CD14-positive monocyte (primary cell): ENCODE data around the gene KAZN. TPM values are rescaled to one million over a fixed set of nuclear protein-coding genes. Genes with fewer than 3 reads are reported as not detected.

Experiments
- DNase-seq, 3 donors: peaks; one replicate each; pipeline ENCODE4 v3.0.0-alpha.2; 2011 to 2022
- H2AFZ ChIP-seq: 2 replicates; pipeline ENCODE4 v1.6.0; 2012; ENCODE audit warnings: mild to moderate bottlenecking, low read depth, low read length, inconsistent platforms; ENCODE audit not compliant: insufficient read depth, poor library complexity, severe bottlenecking
- H3K27ac ChIP-seq, 2 donors: 1 replicate in 1 of 2; 2 replicates in 1 of 2; pipeline ENCODE4 v1.5.1; 2012 to 2013; ENCODE audit warnings: low read length in 2 of 2, control low read depth in 1 of 2, inconsistent platforms in 1 of 2, low read depth in 1 of 2, mild to moderate bottlenecking in 1 of 2
- H3K27me3 ChIP-seq, 2 donors: one replicate each; pipeline versions ENCODE4 v1.6.0 to v1.6.1; 2011 to 2013; ENCODE audit warnings: low read length in 2 of 2; ENCODE audit not compliant: control insufficient read depth in 2 of 2, insufficient read depth in 2 of 2
- H3K36me3 ChIP-seq, 2 donors: replicated peaks in 1 of 2; 1 replicate in 1 of 2; 2 replicates in 1 of 2; pipeline versions ENCODE4 v1.5.1 to v1.6.1; 2012 to 2013; ENCODE audit warnings: low read length in 2 of 2, control low read depth in 1 of 2, inconsistent platforms in 1 of 2, mild to moderate bottlenecking in 1 of 2; ENCODE audit not compliant: insufficient read depth in 2 of 2, control insufficient read depth in 1 of 2
- H3K4me1 ChIP-seq, 2 donors: 1 replicate in 1 of 2; 2 replicates in 1 of 2; pipeline versions ENCODE4 v1.5.1 to v1.6.1; 2012 to 2013; ENCODE audit warnings: low read length in 2 of 2, control low read depth in 1 of 2, inconsistent platforms in 1 of 2, mild to moderate bottlenecking in 1 of 2, moderate library complexity in 1 of 2; ENCODE audit not compliant: insufficient read depth in 2 of 2, control insufficient read depth in 1 of 2
- H3K4me2 ChIP-seq: replicated peaks from 2 replicates; pipeline ENCODE3; 2012; ENCODE audit warnings: low read length, moderate library complexity, mild to moderate bottlenecking; ENCODE audit not compliant: poor library complexity, severe bottlenecking; ENCODE audit errors: extremely low read depth
- H3K4me3 ChIP-seq, 3 experiments: fragments of 200-600 bp in 1 of 3; sonication (generic) in 1 of 3; replicated peaks in 1 of 3; 1 replicate in 2 of 3; 2 replicates in 1 of 3; pipeline ENCODE4 v1.5.1; 2011 to 2013; ENCODE audit warnings: low read length in 3 of 3, mild to moderate bottlenecking in 3 of 3, control low read depth in 2 of 3, low read depth in 2 of 3, inconsistent platforms in 1 of 3, moderate library complexity in 1 of 3
- H3K79me2 ChIP-seq: 2 replicates; pipeline ENCODE4 v1.6.0; 2012; ENCODE audit warnings: mild to moderate bottlenecking, control low read depth, inconsistent platforms, low read length, moderate library complexity; ENCODE audit not compliant: insufficient read depth
- H3K9ac ChIP-seq: 2 replicates; pipeline ENCODE4 v1.6.0; 2017; ENCODE audit warnings: low read length, mild to moderate bottlenecking; ENCODE audit not compliant: insufficient read depth, poor library complexity, severe bottlenecking
- H3K9me3 ChIP-seq, 2 donors: replicated peaks in 1 of 2; 1 replicate in 1 of 2; 2 replicates in 1 of 2; pipeline versions ENCODE4 v1.5.1 to v1.6.1; 2012 to 2013; ENCODE audit warnings: low read length in 2 of 2, control low read depth in 1 of 2; ENCODE audit not compliant: control insufficient read depth in 1 of 2, insufficient read depth in 1 of 2
- H4K20me1 ChIP-seq: 2 replicates; pipeline ENCODE4 v1.6.0; 2012; ENCODE audit warnings: mild to moderate bottlenecking, low read length, control low read depth, moderate library complexity; ENCODE audit not compliant: insufficient read depth
- H3K27ac Mint-ChIP-seq, 7 donors: one replicate each; pipeline ENCODE4 v1.8.0; 2020; ENCODE audit warnings: mild to moderate bottlenecking in 7 of 7, mixed read lengths in 7 of 7, moderate library complexity in 6 of 7, inconsistent platforms in 2 of 7
- H3K27me3 Mint-ChIP-seq, 3 donors: one replicate each; pipeline ENCODE4 v1.8.0; 2021 to 2022; ENCODE audit warnings: low read depth in 3 of 3, mild to moderate bottlenecking in 3 of 3, mixed read lengths in 3 of 3, moderate library complexity in 3 of 3, inconsistent platforms in 1 of 3
- H3K36me3 Mint-ChIP-seq, 2 donors: one replicate each; pipeline ENCODE4 v1.8.0; 2020; ENCODE audit warnings: mixed read lengths in 2 of 2, inconsistent platforms in 1 of 2, mild to moderate bottlenecking in 1 of 2
- H3K4me1 Mint-ChIP-seq: one replicate; pipeline ENCODE4 v1.8.0; 2020; ENCODE audit warnings: mild to moderate bottlenecking, mixed read lengths
- H3K4me3 Mint-ChIP-seq, 2 donors: one replicate each; pipeline ENCODE4 v1.8.0; 2020; ENCODE audit warnings: mild to moderate bottlenecking in 2 of 2, mixed read lengths in 2 of 2, moderate library complexity in 1 of 2
- H3K9me3 Mint-ChIP-seq, 7 donors: one replicate each; pipeline ENCODE4 v1.8.0; 2020 to 2022; ENCODE audit warnings: mixed read lengths in 7 of 7, mild to moderate bottlenecking in 6 of 7, moderate library complexity in 6 of 7, inconsistent platforms in 2 of 7
- CTCF ChIP-seq: fragments of 200-600 bp; IDR thresholded peaks from one replicate; pipeline ENCODE4 v1.8.0; 2022; ENCODE audit warnings: antibody characterized with exemption, mild to moderate bottlenecking
- WGBS: methylation state at CpG from one replicate; pipeline ENCODE4 v1.1.5; 2013; ENCODE audit warnings: missing lambda C conversion rate; ENCODE audit not compliant: insufficient coverage; 5-methylcytosine and 5-hydroxymethylcytosine counted together
- intact Hi-C, 2 donors: fragments of 100-400 bp; cut with micrococcal nuclease; formaldehyde crosslinking; loops; one replicate each; pipeline versions ENCODE4 v1.15.0 to v1.15.1; 2023
- polyA plus RNA-seq, 3 donors: library from polyadenylated mRNA; depleted of rRNA in 1 of 3; unstranded in 2 of 3; stranded (reverse) in 1 of 3; fragments of 300-500 nt in 2 of 3; fragments of >200 nt in 1 of 3; fragmentation: Illumina TruSeq in 2 of 3; gene quantifications; 1 replicate in 2 of 3; 2 replicates in 1 of 3; pipeline ENCODE4 v1.2.3, GENCODE V29; 2012 to 2021

KAZN gene
- polyA plus RNA-seq, 3 donors: not detected

- Histone ChIP-seq H3K4me2 (no peak overlapping the region), H3K9me3 (peaks cover 11 to 31% of the 10 kb centered on the region in 2 donors), H3K9ac (no peak overlapping the region), H3K27ac (no peak overlapping the region), H3K27me3 (no peaks in the 10 kb centered on the region), H2AFZ (no peak overlapping the region), H4K20me1 (no peaks in the 10 kb centered on the region), H3K79me2 (no peaks in the 10 kb centered on the region), H3K4me3 (no peak overlapping the region), H3K4me1 (no peaks in the 10 kb centered on the region), H3K36me3 (no peaks in the 10 kb centered on the region)
- no peak overlapping the region for H3K4me3 Mint-ChIP-seq
- H3K36me3 Mint-ChIP-seq: no peaks in the 10 kb centered on the region
- WGBS: no CpG with 5 or more reads among the region's 2 CpGs
- no peak for TF ChIP-seq CTCF
- H3K4me1 Mint-ChIP-seq: no peaks in the 10 kb centered on the region
- intact Hi-C loops: no loop called here
- DNase-seq: no peak
- peaks cover 9 to 25% (median 22%) of the 10 kb centered on the region in 7 donors for H3K9me3 Mint-ChIP-seq
- peaks cover 0 to 4% (median 2%) of the 10 kb centered on the region in 3 donors for H3K27me3 Mint-ChIP-seq
- H3K27ac Mint-ChIP-seq: no peak overlapping the region
Observed at GRCh38 chr1:14808768-14809167, 210.3 kb downstream of the KAZN start.

- Histone ChIP-seq H3K4me1 (no peaks in the 10 kb centered on the region), H3K9ac (no peak overlapping the region), H4K20me1 (no peaks in the 10 kb centered on the region), H2AFZ (no peak overlapping the region), H3K27ac (no peak overlapping the region), H3K4me3 (no peak overlapping the region), H3K9me3 (peaks cover 11 to 31% of the 10 kb centered on the region in 2 donors), H3K27me3 (no peaks in the 10 kb centered on the region), H3K36me3 (no peaks in the 10 kb centered on the region), H3K79me2 (no peaks in the 10 kb centered on the region), H3K4me2 (no peak overlapping the region)
- no peak overlapping the region for H3K27ac Mint-ChIP-seq
- no peaks in the 10 kb centered on the region for H3K4me1 Mint-ChIP-seq
- intact Hi-C loops: no loop called here
- H3K9me3 Mint-ChIP-seq: peaks cover 9 to 25% (median 22%) of the 10 kb centered on the region in 7 donors
- H3K27me3 Mint-ChIP-seq: peaks cover 0 to 3% (median 2%) of the 10 kb centered on the region in 3 donors
- TF ChIP-seq CTCF: no peak
- H3K4me3 Mint-ChIP-seq: no peak overlapping the region
- whole genome bisulfite sequencing: 94% methylated on average over 4 of the region's 9 CpGs
- no peak for DNase-seq
- no peaks in the 10 kb centered on the region for H3K36me3 Mint-ChIP-seq
Observed at GRCh38 chr1:14809191-14809981, 210.9 kb downstream of the KAZN start.
